Mesothelial cell of epicardium (in vitro differentiated cells): ENCODE data around the gene UTP14C. TPM values are rescaled to one million over a fixed set of nuclear protein-coding genes. Genes with fewer than 3 reads are reported as not detected.

Source experiments
- DNase-seq, 2 experiments: peaks; one replicate each; pipeline ENCODE4 v3.0.0; 2021; ENCODE audit warnings: low spot score in 2 of 2; ENCODE audit not compliant: unreplicated experiment in 2 of 2
- H3K27ac Mint-ChIP-seq: 2 replicates; pipeline ENCODE4 v1.8.0; 2021; ENCODE audit warnings: mixed read lengths
- H3K27me3 Mint-ChIP-seq: 2 replicates; pipeline ENCODE4 v1.8.0; 2021; ENCODE audit warnings: low read depth, mixed read lengths
- H3K36me3 Mint-ChIP-seq: 2 replicates; pipeline ENCODE4 v1.8.0; 2021; ENCODE audit warnings: mixed read lengths
- H3K4me1 Mint-ChIP-seq: 2 replicates; pipeline ENCODE4 v1.8.0; 2021; ENCODE audit warnings: mixed read lengths
- H3K4me3 Mint-ChIP-seq: 2 replicates; pipeline ENCODE4 v1.8.0; 2021; ENCODE audit warnings: mild to moderate bottlenecking, moderate library complexity, mixed read lengths
- H3K9me3 Mint-ChIP-seq: 2 replicates; pipeline ENCODE4 v1.8.0; 2021; ENCODE audit warnings: mixed read lengths
- total RNA-seq: library from RNA; stranded (reverse); gene quantifications from 3 replicates; pipeline ENCODE4 v1.2.1, GENCODE V29; 2021
- TF ChIP-seq, protein P1 (sequence below): fragments of 200-600 bp; sonication (generic); IDR thresholded peaks from one replicate; pipeline ENCODE4 v1.5.0; 2021; ENCODE audit warnings: antibody characterized with exemption; ENCODE audit not compliant: unreplicated experiment

UTP14C gene
- total RNA-seq, 1 donor from 2014 or later: 27.1 TPM

DNA sequence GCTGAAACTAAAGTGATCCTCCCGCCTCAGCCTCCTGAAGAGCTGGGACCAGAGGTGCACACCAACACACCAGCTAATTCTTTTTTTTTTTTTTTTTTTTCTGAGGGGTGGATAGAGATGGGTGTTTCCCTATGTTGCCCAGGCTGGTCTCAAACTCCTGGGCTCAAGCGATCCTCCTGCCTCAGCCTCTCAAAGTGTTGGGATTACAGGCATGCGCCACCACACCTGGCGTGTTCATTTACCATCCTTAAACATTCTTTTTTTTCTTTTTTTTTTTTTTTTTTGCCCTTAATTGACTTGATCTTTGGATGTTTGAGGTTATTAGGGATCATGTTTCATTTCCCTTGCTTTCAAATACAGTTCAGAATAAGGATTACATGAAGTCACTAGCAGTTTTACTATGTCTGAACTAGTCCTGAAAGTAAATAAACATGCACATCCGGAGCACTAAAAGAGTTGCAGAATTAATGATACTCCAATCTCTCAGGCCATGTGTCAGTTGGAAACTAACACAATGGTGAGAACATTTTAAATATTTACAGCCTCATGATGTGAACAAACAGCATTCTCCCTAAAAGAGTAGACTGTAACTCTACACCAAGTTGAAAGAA lies 10.2 kb downstream of the UTP14C start:
- peaks cover 14% of the 10 kb centered on the region for H3K4me1 Mint-ChIP-seq
- peak overlapping the region; percentile 40 for H3K27ac Mint-ChIP-seq
- no peaks in the 10 kb centered on the region for H3K27me3 Mint-ChIP-seq
- DNase-seq: no peak
- H3K36me3 Mint-ChIP-seq: peaks cover 30% of the 10 kb centered on the region
- H3K4me3 Mint-ChIP-seq: no peak overlapping the region
- TF ChIP-seq, protein P1, sequence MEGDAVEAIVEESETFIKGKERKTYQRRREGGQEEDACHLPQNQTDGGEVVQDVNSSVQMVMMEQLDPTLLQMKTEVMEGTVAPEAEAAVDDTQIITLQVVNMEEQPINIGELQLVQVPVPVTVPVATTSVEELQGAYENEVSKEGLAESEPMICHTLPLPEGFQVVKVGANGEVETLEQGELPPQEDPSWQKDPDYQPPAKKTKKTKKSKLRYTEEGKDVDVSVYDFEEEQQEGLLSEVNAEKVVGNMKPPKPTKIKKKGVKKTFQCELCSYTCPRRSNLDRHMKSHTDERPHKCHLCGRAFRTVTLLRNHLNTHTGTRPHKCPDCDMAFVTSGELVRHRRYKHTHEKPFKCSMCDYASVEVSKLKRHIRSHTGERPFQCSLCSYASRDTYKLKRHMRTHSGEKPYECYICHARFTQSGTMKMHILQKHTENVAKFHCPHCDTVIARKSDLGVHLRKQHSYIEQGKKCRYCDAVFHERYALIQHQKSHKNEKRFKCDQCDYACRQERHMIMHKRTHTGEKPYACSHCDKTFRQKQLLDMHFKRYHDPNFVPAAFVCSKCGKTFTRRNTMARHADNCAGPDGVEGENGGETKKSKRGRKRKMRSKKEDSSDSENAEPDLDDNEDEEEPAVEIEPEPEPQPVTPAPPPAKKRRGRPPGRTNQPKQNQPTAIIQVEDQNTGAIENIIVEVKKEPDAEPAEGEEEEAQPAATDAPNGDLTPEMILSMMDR: no peak
- H3K9me3 Mint-ChIP-seq: peaks cover 18% of the 10 kb centered on the region

DNA sequence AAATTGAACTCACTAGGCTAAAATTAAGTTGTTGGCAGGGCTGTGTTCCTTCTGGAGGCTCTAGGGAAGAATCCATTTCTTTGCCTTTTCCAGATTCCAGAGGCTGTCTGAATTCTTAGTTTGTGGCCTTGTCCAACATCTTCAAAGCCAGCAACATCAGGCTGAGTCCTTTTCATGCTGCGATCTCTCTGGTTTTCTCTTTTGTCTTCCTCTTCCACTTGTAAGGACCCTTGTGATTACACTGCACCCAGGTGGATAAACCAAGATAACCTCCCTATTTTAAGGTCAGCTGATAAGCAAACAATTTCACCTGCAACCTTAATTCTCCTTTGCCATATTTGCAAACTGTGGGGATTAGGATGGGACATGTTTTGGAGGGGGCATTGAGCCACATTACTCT lies 11.5 kb downstream of the UTP14C start:
- TF ChIP-seq, protein P1: no peak
- no peak for DNase-seq
- H3K36me3 Mint-ChIP-seq: peaks cover 23% of the 10 kb centered on the region
- H3K4me1 Mint-ChIP-seq: peaks cover 14% of the 10 kb centered on the region
- no peak overlapping the region for H3K4me3 Mint-ChIP-seq
- H3K27ac Mint-ChIP-seq: no peak overlapping the region
- H3K27me3 Mint-ChIP-seq: no peaks in the 10 kb centered on the region
- peaks cover 11% of the 10 kb centered on the region for H3K9me3 Mint-ChIP-seq

DNA sequence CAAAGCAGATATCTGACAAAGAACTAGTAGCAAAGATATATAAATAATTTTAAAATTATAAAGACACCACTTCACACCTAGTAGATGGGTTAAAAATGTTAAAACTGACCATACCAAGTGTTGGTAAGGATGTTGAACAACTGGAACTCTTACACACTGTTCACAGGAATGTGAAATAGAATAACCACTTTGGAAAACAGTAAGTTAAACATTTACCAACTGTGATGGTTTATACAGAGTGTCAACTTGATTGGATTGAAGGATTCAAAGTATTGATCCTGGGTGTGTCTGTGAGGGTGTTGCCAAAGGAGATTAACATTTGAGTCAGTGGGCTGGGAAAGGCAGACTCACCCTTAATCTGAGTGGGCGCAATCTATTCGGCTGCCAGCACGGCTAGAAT lies 19.2 kb downstream of the UTP14C start:
- DNase-seq: no peak
- Mint-ChIP-seq H3K9me3 (peaks cover 31% of the 10 kb centered on the region), H3K4me3 (no peak overlapping the region), H3K27ac (no peak overlapping the region), H3K27me3 (no peaks in the 10 kb centered on the region), H3K4me1 (no peaks in the 10 kb centered on the region), H3K36me3 (peaks cover 33% of the 10 kb centered on the region)
- TF ChIP-seq, protein P1: no peak

DNA sequence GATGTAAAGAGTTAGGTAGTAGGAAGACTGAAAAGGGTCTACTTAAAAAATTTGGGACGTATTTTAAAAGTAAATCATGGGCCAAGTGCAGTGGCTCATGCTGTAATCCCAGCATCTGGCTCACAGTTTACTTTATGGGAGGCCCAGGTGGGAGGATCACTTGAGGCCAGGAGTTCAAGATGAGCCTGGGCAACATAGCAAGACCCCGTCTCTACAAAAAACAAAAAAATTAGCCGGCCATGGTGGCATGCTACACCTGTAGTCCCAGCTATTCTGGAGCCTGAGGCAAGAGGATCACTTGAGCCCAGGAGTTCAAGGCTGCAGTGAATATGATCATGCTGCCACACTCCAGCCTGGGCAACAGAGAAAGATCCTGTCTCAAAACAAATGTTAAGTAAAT lies 23.0 kb downstream of the UTP14C start:
- peaks cover 19% of the 10 kb centered on the region for H3K4me1 Mint-ChIP-seq
- H3K27me3 Mint-ChIP-seq: no peaks in the 10 kb centered on the region
- TF ChIP-seq, protein P1: no peak
- DNase-seq: no peak
- no peak overlapping the region for H3K27ac Mint-ChIP-seq
- peaks cover 27% of the 10 kb centered on the region for H3K9me3 Mint-ChIP-seq
- peaks cover 24% of the 10 kb centered on the region for H3K36me3 Mint-ChIP-seq
- H3K4me3 Mint-ChIP-seq: no peak overlapping the region

DNA sequence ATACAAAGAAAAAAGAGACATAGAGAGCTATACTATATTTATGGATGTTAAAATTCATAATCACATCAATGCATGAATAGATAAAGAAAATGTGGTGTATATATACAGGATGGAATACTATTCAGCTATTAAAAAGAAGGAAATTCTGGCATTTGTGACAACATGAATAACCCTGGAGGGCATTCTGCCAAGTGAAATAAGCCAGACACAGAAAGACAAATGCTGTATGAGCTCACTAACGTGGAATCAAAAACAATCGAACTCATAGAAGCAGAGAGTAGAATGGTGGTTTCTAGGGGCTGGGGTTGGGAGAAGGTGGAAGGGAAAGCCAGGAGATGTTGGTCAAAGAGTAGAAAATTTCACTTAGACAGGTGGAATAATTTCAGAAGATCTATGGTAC lies 24.0 kb downstream of the UTP14C start:
- Mint-ChIP-seq H3K4me1 (peaks cover 27% of the 10 kb centered on the region), H3K36me3 (peaks cover 21% of the 10 kb centered on the region), H3K27me3 (no peaks in the 10 kb centered on the region), H3K9me3 (peaks cover 26% of the 10 kb centered on the region), H3K4me3 (no peak overlapping the region), H3K27ac (peak overlapping the region; percentile 67)
- TF ChIP-seq, protein P1: no peak
- no peak for DNase-seq

DNA sequence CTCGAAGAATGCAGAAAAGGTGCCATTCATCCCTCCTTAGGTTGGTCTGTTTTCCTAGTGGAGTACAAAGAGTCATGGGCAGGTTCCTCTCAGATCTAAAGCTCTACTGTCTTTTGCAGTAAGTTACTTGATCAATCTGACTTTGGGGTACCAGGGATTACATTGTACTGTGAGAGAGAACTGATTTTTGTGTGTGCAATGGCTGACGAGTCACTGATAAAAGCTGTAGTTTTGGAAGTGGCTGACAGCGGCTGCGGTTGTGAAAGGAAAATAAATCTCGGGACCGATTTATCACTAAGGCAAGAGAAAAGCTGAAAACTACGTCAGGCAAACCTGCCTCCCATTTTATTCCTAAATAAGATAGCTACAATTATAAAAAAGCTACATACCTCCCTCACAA lies 26.9 kb downstream of the UTP14C start:
- Mint-ChIP-seq H3K4me1 (peaks cover 35% of the 10 kb centered on the region), H3K27ac (peak overlapping the region; percentile 90), H3K36me3 (peaks cover 14% of the 10 kb centered on the region), H3K9me3 (peaks cover 17% of the 10 kb centered on the region), H3K4me3 (no peak overlapping the region), H3K27me3 (no peaks in the 10 kb centered on the region)
- TF ChIP-seq, protein P1: no peak
- DNase-seq: no peak
